Neural cell (in vitro differentiated cells): ENCODE results near the gene ATP5F1D.

Experiments
- EP300 ChIP-seq: fragments of 450-650 bp; conservative IDR thresholded peaks from 2 replicates; pipeline ENCODE4 v1.6.1; 2014; ENCODE audit warnings: antibody characterized with exemption, mild to moderate bottlenecking, moderate library complexity; ENCODE audit not compliant: poor library complexity, severe bottlenecking
- EZH2 ChIP-seq: fragments of 200-600, 300-800 bp; shearing (Covaris generic), sonication (generic); IDR thresholded peaks from 2 replicates; pipeline ENCODE4 v1.6.1; 2014; ENCODE audit warnings: antibody characterized with exemption, low read length, borderline replicate concordance, mild to moderate bottlenecking; ENCODE audit not compliant: insufficient read depth, poor library complexity, severe bottlenecking
- MXI1 ChIP-seq: fragments of 450-650 bp; conservative IDR thresholded peaks from 2 replicates; pipeline ENCODE4 v1.6.1; 2014; ENCODE audit warnings: antibody characterized with exemption, mild to moderate bottlenecking; ENCODE audit not compliant: poor library complexity, severe bottlenecking
- POLR2AphosphoS5 ChIP-seq: IDR thresholded peaks from 2 replicates; pipeline ENCODE4 v1.6.1; 2012
- RAD21 ChIP-seq: fragments of 450-650 bp; conservative IDR thresholded peaks from 2 replicates; pipeline ENCODE4 v1.6.1; 2014; ENCODE audit warnings: antibody characterized with exemption, mild to moderate bottlenecking, moderate library complexity
- SMC3 ChIP-seq: fragments of 450-650 bp; conservative IDR thresholded peaks from 2 replicates; pipeline ENCODE4 v1.6.1; 2014; ENCODE audit warnings: antibody characterized with exemption, mild to moderate bottlenecking, moderate library complexity; ENCODE audit not compliant: poor library complexity
- TAF1 ChIP-seq: IDR thresholded peaks from 2 replicates; pipeline ENCODE4 v1.6.1; 2012; ENCODE audit warnings: low read depth
- TF ChIP-seq, protein P1 (sequence below): fragments of 450-650 bp; IDR thresholded peaks from 2 replicates; pipeline ENCODE4 v1.5.1; 2014; ENCODE audit warnings: antibody characterized with exemption, mild to moderate bottlenecking, moderate library complexity; ENCODE audit not compliant: poor library complexity, severe bottlenecking
- TF ChIP-seq, protein P2 (sequence below): IDR thresholded peaks from 2 replicates; pipeline ENCODE4 v1.6.1; 2012; ENCODE audit warnings: borderline replicate concordance

DNA sequence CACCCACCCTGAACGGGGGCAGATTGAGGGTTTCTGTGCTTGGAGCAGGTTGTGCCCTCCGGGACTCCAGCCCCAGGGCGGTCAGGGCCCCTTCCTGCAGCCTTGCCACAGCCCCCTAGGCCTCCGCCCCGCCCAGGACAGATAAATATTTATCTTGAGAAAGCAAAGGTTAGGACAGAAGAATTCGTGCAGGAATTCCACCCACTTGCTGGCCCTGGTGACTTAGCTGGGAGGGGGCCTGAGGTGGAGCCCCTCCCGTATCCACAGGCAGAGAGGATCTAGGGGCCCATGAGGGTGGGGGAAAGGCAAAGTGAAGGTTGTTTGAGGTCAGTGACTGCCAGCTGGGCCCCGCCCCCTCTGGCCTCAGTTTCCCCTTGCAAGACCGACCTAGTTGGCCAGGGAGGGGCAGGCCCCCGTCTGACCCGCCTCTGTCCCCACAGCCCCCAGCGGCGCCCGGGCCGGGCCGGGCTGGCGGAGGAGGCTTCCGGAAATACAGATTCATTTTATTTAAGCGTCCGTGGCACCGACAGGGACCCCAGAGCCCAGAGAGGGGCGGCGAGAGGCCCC lies 12.0 kb downstream of the ATP5F1D start:
- TF ChIP-seq, protein P1, sequence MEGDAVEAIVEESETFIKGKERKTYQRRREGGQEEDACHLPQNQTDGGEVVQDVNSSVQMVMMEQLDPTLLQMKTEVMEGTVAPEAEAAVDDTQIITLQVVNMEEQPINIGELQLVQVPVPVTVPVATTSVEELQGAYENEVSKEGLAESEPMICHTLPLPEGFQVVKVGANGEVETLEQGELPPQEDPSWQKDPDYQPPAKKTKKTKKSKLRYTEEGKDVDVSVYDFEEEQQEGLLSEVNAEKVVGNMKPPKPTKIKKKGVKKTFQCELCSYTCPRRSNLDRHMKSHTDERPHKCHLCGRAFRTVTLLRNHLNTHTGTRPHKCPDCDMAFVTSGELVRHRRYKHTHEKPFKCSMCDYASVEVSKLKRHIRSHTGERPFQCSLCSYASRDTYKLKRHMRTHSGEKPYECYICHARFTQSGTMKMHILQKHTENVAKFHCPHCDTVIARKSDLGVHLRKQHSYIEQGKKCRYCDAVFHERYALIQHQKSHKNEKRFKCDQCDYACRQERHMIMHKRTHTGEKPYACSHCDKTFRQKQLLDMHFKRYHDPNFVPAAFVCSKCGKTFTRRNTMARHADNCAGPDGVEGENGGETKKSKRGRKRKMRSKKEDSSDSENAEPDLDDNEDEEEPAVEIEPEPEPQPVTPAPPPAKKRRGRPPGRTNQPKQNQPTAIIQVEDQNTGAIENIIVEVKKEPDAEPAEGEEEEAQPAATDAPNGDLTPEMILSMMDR: no peak
- TF ChIP-seq EZH2 (no peak), TAF1 (no peak), MXI1 (no peak), POLR2AphosphoS5 (no peak), EP300 (no peak), RAD21 (no peak), SMC3 (no peak)
- TF ChIP-seq, protein P2, sequence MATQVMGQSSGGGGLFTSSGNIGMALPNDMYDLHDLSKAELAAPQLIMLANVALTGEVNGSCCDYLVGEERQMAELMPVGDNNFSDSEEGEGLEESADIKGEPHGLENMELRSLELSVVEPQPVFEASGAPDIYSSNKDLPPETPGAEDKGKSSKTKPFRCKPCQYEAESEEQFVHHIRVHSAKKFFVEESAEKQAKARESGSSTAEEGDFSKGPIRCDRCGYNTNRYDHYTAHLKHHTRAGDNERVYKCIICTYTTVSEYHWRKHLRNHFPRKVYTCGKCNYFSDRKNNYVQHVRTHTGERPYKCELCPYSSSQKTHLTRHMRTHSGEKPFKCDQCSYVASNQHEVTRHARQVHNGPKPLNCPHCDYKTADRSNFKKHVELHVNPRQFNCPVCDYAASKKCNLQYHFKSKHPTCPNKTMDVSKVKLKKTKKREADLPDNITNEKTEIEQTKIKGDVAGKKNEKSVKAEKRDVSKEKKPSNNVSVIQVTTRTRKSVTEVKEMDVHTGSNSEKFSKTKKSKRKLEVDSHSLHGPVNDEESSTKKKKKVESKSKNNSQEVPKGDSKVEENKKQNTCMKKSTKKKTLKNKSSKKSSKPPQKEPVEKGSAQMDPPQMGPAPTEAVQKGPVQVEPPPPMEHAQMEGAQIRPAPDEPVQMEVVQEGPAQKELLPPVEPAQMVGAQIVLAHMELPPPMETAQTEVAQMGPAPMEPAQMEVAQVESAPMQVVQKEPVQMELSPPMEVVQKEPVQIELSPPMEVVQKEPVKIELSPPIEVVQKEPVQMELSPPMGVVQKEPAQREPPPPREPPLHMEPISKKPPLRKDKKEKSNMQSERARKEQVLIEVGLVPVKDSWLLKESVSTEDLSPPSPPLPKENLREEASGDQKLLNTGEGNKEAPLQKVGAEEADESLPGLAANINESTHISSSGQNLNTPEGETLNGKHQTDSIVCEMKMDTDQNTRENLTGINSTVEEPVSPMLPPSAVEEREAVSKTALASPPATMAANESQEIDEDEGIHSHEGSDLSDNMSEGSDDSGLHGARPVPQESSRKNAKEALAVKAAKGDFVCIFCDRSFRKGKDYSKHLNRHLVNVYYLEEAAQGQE: no peak
